Measurements from ENCODE around the gene NAT14.

The NAT14 gene

DNA sequence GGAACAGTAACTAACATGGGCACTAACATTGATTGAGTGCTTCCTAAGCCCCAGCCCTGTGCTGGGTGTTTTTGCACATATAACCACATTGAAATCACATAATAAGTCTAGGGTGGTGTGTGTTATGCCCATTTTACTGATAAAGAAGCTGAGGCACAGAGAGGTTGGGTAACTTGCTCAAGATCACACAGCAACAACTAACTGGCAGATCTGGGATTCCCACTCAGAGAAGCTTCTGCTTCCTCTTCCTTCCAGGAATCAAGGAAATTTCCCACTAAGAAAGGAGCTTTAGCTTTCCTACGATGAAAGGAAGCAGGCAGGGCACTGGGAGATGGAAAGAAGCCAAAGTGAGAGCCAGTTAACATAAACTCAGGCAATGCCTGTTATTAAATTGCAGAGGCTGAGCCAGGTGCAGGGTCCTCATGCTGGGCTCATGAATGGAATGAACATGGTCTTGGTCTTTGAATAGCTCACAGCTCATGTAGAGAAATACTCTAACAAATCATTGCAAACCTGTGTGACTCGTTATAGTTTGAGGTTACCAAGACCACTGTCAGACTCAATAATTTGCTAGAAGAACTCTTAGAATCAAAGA, 13.4 kb downstream of the NAT14 start:
- DNase-seq (ENCODE audit: low read depth in 1 of 2, low spot score in 1 of 2), result no peak

DNA sequence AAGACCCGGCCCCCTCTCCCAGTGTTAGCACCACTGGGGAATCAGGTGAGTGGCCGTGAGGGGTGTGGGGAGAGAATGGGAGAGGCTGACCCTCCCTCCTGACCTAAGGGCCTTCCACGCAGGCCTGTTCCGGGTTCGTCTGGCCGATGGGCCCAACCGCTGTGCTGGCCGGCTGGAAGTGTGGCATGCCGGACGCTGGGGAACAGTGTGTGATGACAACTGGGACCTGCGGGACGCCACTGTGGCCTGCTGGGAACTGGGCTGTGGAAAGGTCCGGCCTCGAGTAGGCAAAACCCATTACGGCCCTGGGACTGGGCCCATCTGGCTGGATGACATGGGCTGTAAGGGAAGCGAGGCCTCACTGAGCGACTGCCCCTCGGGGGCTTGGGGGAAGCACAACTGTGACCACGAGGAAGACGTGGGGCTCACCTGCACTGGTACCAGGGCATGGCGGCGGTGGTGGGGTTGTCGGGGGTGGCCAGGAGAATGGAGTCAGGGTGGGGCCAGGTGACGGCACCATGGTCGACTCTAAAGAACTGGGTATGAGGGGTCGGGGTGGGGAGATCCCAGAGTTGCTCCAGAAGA, 15.5 kb downstream of the NAT14 start:
- no peak for DNase-seq (ENCODE audit: low read depth in 1 of 2, low spot score in 1 of 2)

DNA sequence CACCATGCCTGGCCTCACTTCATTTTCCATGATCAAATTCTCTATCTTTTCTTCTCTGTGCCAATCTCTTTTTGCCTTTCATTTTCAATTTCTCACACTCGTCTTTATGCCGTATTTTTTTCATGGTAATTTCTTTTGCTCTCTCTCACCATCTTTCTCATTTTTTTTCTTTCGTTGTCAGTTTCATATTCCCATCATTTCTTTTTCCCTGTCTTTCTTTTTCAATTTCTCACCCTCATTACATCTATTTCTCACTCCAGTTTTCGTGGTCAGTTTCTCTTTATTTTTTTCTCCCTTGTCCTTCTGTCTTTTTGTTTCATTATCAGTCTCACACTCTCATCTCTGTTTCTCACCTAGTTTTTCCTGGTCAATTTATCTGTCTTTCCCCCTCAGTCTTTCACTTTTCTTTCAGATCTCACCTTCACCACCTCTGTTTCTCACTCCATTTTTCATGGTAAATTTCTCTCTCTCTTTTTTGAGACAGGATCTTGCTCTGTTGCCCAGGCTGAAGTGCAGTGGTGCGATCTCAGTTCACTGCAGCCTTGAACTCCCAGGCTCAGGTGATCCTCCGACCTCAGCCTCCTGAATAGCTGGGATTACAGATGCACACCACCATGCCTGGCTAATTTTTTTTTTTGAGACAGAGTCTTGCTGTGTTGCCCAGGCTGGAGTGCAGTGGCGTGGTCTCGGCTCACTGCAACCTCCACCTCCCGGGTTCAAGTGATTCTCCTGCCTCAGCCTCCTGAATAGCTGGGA, 17.4 kb downstream of the NAT14 start:
- DNase-seq (ENCODE audit: low read depth in 1 of 2, low spot score in 1 of 2), result no peak

DNA sequence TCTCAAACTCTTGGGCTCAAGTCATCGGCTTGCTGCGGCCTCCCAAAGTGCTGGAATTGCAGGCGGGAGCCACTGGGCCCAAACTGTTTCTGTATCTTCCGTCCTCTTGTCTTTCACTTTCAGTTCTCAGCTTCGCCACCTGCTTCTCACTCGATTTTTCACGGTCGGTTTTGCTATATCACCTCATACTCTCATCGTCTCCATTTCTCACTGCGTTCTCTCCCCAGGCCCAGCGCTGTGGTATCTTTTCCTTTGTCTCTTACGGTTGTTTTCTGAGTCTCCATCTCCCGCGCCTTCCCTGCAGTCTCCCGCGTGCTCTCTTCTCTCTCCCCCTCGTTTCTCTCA, 18.1 kb downstream of the NAT14 start:
- DNase-seq (ENCODE audit: low read depth in 1 of 2, low spot score in 1 of 2), result no peak

DNA sequence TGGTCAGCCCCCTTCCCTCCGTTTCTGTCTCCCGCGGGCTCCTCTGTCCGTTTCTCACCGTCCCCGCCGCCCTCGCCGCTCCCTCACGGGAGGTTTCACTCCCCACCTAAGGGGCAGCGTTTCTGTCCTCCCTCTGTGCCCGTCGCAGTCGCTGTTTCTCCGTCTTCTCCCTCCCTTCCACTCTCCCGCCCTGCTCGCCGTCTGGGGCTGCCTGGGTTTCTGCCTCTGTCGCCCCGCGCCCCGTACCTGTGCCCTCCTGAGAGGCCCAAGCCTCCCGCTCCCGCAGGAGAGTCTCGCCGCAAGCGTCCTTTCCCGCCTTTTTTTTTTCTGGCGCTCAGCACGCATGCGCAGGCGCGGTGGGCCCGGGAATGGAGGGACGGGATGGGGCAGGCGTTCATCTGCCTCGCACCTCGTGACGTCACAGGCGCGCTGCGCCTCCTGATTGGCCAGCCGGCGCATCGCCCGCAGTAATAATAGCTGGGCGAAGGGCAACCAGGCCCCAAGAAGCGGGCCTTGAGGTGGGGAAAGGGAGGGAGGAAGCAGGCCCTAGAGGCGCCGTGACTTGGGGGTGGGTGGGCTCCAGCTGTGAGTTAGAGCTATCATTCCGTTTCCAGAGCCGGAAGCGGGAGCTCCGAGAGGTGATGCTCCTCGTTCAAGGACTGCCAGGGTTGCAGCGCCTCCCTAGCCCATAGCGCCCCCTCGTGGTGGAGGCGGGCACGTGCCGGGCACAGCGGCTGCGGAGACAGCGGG, 18.7 kb downstream of the NAT14 start:
- peak; percentile 87 to 92 for DNase-seq (ENCODE audit: low read depth in 1 of 2, low spot score in 1 of 2)

DNA sequence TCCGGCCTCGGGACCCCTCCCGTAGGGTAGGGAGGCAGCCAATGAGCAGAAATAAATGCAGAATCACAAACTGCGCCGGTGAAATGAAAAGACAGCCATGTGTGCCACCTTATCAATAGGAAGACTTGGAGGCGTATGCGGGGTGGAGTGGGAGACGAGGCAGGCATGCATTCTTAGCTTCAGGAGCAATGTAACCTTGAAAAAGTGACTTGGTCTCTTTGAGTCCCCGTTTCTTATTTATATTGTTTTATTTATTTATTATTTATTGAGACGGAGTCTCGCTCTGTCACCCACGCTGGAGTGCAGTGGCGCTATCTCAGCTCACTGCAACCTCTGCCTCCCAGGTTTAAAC, 19.2 kb downstream of the NAT14 start:
- DNase-seq (ENCODE audit: low read depth in 1 of 2, low spot score in 1 of 2), result no peak

DNA sequence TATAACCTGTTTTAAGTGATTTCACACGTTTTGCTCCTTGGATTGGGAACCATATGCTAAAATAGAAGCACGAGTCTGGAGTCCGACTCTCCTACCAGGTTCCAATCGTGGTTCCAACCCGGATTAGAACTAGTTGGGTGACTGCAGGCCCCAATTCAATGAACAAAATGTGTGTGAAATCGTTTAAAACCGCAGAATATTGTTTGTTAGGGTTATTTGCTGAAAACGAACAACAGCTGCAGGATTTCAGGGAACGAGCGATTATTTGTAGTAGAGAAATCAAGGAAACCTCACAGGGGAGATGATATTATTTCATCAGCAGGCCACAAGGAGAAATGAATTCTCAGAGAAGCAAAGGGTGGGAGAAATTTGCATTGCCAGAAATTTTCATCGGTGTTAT, 20.0 kb downstream of the NAT14 start:
- no peak for DNase-seq (ENCODE audit: low read depth in 1 of 2, low spot score in 1 of 2)

DNA sequence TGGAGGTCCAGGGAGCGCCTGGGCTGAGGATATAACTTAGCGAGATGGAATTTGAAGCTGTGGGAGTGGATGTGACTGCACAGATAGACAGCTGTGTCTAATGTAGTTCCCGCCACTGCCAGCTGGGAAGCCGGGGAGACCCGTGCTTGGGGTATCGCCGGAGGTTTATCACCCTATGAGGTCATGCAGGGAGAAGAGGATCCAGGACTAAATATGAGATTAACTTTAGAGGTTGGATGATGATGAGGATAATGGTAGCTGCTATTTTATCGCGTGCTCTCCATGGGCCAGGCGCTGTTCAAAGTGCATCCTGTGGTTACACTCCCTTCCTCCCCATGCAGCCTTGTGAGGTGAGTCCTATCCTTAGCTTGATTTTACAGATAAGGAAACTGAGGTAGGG, 23.1 kb downstream of the NAT14 start:
- DNase-seq (ENCODE audit: low read depth in 1 of 2, low spot score in 1 of 2), result no peak

DNA sequence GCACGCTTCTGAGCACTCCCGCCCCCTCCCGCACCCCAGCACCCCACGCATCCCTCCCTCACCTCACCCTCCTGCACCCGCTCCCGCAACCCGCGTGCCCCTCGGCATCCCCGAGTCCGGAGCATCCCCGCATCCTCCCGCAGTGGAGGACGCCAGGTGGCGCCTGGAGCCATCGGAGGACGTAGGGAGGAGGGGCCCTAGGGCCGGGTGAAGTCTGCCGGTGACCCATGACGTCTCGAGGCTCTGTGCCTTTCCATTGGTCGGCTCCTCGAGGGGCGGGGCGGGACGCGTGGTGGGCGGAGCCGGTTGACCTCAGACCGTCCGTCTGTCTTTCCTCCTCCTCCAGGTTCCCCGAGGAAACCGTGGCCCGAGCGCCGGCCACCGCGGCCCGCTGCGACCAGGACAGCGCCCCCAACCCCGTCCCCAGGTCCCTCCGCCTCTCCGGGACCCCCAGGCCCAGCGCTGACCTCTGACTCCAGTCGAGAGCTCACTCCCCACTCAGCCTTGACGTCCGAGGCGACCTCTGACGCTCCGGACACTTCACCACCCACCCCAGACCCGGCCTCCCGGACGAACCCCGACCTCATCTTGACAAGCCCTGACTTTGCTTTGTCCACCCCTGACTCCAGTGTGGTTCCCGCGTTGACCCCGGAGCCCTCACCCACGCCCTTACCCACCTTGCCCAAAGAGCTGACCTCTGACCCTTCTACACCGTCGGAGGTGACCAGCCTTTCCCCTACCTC, 32.1 kb downstream of the NAT14 start:
- DNase-seq (ENCODE audit: low read depth in 1 of 2, low spot score in 1 of 2), result peak; percentile 83

DNA sequence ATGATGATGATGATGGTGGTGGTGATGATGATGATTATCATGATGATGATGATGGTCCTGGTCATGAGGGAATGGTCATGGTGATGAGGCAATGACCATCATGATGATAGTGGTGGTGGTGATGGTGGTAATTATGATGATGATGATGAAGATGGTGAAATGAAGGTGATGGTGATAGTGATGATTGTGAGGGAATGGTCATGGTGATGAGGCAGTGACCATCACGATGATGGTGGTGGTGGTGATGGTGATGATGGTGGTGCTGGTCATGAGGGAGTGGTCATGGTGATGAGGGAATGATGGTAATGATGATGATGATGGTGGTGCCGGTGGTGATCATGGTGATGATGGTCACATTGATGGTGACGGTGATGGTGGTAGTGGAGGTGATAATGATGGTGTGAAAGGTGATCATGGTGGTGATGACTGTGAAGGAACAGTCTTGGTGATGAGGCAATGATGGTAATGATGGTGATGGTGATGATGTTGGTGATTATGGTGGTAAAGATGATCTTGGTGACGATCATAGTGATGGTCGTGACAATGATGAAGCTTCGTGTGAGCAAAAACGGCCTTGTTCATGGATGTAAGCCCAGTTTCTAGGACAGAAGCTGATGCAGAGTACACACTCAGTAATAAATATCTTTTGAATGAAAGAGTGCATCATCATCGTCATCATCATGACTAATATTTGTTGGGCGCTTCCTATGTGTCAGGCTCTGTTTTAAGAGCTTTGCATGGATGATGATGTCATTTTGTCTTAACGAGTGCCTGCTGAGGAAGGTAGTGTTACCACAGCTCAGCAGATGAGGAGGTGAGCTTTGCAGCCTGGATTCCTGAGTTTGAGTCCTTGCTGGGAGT, 34.7 kb downstream of the NAT14 start:
- no peak for DNase-seq (ENCODE audit: low read depth in 1 of 2, low spot score in 1 of 2)

DNA sequence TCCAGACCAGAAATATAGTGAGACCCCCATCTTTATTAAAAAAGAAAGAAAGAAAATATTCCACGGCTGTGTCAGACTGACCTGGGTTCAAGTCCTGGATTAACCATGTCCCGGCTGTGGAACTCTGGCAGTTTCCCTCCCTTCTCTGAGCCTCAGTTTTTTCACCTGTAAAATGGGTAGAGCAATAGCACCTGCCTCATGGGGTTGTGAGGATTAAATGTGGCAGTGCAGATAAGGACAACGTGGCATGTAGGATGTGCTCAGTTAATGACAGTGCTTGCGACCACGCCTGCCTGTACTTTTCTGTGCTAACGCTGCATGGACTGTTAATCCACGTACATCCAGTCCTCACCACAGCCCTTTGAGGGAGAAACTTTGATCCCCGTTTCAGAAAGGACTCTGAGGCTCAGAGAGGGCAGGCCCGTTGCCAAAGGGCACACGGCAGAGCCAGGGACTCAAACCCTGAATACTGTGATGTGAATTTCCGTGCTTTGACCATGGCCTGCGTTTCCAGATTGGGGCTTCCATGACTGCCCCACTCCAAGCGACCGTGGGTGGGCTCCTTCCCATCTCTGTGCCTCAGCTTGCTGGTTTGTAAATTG, 35.8 kb downstream of the NAT14 start:
- DNase-seq (ENCODE audit: low read depth in 1 of 2, low spot score in 1 of 2), result no peak

DNA sequence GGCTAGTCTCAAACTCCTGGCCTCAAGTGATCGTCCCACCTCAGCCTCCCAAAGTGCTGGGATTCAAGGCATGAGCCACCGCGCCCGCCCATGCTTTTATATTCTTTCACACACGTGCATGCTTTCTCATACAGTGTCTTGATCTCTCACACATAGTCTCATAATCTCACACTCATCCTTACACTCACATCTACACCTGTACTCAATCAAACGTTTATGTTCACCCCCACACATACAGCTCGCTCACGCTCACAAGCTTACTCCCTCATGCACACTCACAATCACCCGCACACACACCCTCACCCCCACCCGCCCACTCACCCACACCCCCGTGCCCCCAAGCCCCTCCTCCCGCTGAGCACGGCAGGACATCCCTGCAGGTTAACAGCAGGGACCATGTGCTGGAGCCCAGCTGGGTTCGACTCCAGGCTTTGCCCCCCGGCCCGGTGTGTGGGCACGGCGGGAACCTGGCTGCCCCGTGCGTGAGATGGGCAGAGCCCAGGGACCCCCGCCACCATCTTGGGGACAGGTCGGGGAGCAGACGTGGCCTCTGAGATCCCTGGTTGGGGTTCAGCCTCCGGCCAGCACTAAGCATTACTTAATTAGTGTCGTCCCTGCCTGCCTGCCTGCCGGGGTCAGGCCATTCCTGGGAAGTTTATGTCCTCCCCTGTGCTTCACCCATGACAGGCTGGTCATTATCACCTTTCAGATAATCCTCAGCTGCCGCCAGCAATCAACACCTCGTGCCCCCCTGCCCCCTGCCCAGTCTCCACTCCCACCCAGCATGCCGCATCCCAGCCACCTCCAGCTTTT, 40.5 kb downstream of the NAT14 start:
- no peak for DNase-seq (ENCODE audit: low read depth in 1 of 2, low spot score in 1 of 2)

DNA sequence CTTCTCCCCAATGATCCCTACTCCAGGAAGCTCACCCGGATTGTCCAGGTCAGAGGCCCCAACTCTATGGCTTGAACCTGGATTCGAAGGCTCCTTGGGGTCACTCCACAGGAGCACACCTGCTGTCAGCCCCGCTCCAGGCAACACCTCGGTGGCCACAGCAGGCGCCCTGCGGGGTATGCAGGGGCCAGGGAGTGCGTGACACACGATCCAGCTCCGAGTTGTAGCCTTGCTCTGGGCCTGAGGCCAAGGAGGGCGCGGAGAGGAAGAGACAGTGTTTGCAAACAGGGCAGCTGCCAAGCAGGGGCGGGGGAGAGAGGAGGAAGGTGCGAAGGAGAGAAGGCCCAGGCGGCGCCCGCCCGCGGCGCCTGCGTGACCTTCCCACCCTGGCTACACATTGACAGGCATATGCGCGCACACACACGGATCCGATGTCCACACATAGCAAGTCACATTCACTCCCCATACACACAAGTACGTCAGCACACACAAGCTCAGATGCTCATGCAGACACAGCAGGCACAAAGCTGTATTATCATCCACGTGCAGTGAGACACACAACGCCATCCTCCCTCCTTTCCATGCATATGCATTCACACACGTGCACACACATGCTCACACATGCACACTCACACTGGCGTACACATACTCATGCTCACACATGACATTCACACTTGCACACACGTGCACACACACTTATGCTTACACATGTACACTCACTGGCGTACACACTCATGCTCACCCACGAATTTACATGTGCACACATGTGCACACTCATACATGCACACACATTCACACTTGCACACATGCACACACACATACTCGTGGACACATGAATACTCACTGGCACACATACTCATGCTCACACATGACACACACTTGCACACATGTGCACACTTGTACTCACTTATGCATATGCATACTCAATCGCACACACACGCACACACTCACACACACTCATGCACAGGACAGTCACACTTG, 41.5 kb downstream of the NAT14 start:
- DNase-seq (ENCODE audit: low read depth in 1 of 2, low spot score in 1 of 2), result no peak

DNA sequence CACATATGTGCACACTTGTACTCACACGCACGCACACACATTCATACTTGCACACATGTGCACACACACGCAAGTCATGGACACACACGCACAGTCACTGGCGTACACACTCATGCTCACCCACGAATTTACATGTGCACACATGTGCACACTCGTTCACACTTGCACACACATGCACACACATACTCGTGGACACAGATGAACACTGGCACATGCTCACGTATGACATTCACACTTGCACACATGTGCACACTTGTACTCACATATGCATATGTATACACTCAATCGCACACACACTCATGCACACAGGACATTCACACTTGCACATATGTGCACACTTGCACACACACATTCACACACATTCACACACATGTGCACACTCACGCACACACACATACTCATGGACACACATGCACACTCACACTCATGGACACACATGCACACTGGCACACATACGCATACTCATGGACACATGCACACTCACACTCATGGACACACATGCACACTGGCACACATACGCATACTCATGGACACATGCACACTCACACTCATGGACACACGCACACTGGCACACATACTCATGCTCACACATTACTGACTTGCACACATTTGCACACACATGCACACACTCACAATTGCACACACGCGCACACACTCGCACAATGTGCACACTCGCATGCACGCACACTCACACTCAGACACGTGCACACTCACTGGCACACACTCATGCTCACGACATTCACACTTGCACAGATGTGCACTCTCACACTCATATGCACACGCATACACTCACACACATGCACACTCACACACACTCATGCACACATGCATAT, 42.4 kb downstream of the NAT14 start:
- no peak for DNase-seq (ENCODE audit: low read depth in 1 of 2, low spot score in 1 of 2)

DNA sequence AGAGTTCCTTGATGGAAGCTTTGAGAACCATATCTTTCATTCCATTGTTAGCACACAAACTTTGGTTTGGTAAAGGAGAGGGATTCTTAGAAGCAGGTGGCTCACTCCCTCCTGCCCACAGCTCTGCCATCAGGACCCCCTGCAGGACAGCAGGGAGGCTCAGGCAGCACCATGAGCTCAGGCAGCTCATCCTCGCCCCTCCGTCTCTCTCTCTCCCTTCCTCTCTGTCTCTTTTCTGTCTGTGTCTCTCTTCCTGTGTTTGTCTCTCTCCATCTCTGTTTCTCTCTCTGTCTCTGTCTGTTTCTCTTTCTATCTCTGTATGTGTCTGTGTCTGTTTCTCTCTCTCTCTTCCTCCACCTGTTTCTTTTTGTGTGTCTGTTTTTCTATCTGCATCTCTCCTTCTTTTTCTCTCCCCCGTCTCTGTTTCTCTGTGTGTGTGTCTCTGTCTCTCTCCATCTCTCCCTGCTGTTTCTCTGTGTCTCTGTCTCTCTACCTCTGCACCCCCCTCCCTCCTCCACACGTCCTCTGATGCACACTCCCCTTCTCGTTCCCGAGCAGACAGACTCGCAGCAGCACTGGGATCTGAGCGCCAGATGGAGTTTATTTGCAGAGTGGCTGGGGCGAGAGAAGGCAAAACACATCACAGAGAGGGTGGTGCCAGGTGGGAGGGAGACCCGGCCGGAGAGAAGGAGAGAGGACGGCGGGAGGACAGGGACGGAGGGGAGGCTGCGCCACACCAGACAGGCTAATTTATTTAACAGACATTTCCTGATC, 43.2 kb downstream of the NAT14 start:
- DNase-seq (ENCODE audit: low read depth in 1 of 2, low spot score in 1 of 2), result no peak

DNA sequence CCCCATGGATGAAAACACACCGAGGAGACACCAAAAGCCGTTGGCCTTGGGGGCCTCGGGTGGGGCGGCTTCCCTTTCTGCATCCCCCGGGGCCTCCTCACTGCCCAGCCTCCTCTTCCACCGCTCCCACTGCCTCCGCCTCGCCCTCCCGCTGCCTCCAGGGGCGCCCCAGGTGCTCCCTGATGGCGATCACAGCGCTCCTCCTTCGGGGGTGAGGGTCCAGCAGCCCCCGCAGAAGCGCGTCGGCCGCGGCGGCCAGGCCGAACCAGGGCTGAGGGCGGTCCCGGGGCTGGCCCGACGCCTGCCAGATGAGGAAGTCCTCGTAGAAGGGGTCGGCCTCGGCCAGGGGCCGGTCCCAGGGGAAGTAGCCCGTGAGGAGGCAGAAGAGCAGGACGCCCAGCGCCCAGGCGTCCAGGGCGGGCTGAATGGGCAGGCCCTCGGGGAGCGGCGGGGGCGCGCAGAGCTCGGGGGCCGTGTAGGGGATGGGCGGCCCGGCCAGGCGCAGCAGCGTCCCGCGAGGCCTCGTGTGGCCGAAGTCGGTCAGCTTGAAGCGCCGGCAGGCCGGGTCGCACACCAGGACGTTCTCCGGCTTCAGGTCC, 44.7 kb downstream of the NAT14 start:
- DNase-seq (ENCODE audit: low read depth in 1 of 2, low spot score in 1 of 2), result no peak
